GM21447 (cell line): ENCODE data around the gene PSG6.
"Not testable (repeated sequence)": the region's sequence is repeated elsewhere in the genome, so short reads cannot be mapped to it uniquely, and the experiment has no call there.

Experiments
- ATAC-seq: cut with Tn5 transposase; IDR thresholded peaks from one replicate; pipeline ENCODE4 v1.9.1; 2021; ENCODE audit not compliant: unreplicated experiment

Gene PSG6

DNA sequence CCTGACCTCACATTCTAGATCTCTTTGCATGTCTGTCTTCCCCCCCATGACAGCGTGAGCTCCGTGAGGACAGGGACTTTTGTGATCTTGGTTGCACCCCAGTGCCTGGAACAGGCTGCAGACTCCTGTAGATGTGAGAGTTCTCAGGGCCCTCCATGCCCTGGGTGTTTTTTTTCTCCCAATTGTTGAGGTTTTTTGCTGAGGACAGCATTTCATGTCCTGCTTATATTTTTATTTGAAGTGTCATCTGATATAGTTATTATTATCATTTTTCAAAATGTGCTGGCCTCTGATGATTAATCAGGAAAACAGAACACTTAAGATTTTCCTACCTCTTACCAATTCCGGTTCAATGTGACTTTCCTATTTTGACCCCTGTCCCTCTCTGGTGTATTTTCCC lies 62.9 kb downstream of the PSG6 start:
- ATAC-seq, result not testable (repeated sequence)

DNA sequence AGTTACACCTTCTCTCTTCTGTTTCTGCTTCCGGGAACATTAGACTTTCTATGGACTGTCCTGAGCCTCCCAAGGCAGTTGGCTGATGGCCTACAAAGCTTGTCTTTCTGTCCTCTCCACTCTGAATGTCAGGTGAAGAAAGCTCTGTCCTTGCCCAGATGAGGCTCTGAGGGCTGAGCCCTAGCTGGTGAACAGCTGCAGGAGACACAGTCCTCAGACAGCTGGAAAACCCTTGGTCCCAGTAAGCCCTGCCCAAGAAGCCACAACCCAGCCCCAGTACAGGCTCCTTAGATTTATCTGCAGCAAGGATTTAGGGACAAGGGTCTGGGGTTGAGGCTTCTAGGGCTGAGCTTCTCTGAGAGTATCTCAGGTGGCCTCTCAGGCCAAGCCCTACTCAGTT lies 64.5 kb downstream of the PSG6 start:
- ATAC-seq, result not testable (repeated sequence)

DNA sequence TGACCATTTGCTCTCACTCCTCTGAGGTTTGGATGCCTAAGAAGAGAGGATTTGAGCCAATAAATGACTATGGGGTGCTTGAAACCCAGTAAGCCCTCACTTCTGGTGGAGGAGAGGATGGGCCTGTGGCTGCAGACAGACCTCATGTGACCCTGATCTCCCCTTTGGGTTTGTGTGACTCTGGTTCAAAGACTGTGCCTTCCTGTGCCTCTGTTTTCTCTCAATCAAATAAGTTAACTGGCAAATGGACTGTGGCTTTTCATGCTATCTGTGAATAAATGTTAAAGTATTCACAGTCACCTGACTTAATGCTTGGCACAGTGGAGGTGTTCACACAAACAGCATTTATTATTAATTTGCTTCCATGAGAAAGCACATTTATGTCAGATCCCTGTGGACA lies 64.9 kb downstream of the PSG6 start:
- ATAC-seq, result not testable (repeated sequence)
